ENCODE results near the gene ATP10D.

- TF ChIP-seq CTCF (IDR thresholded peaks at IDR 0.05) = no peak
- TF ChIP-seq EP300 (IDR thresholded peaks at IDR 0.05) = no peak
Observed at GRCh38 chr4:47533689-47534347, 48.7 kb downstream of the ATP10D start.
